Measurements from ENCODE around the gene TGDS. TPM values are rescaled to one million over a fixed set of nuclear protein-coding genes. Genes with fewer than 3 reads are reported as not detected.

TGDS gene
- total RNA-seq, 1 experiment from 2014 or later: 9.0 TPM

- Histone ChIP-seq H2AFZ (ENCODE audit: low read length) (no peak overlapping the region), H3K27me3 (ENCODE audit: low read length) (no peaks in the 10 kb centered on the region), H4K20me1 (ENCODE audit: low read length) (no peaks in the 10 kb centered on the region), H3F3A (ENCODE audit: low read length, unreplicated experiment) (no peaks in the 10 kb centered on the region), H3K4me3 (ENCODE audit: low read length) (no peak overlapping the region), H3K4me2 (ENCODE audit: low read length) (no peak overlapping the region), H3K36me3 (ENCODE audit: low read depth, low read length) (no peaks in the 10 kb centered on the region; the same call in 1 of the 2 replicates), H3K27ac (ENCODE audit: low read length) (no peak overlapping the region), H3K9me2 (replicated peaks; ENCODE audit: low read length) (no peaks in the 10 kb centered on the region), H3K9me3 (ENCODE audit: low read length) (no peaks in the 10 kb centered on the region), H3K9ac (ENCODE audit: low read length) (no peak overlapping the region), H3K79me2 (ENCODE audit: low read length) (no peaks in the 10 kb centered on the region), H3K4me1 (ENCODE audit: insufficient read depth, low read length) (no peaks in the 10 kb centered on the region)
- DNase-seq (no peak), ATAC-seq (no peak)
- no peak for TF ChIP-seq EZH2 (IDR thresholded peaks at IDR 0.05; ENCODE audit: low read length, unreplicated experiment)
- TF ChIP-seq CTCF (conservative IDR thresholded peaks at IDR 0.05; ENCODE audit: low read depth, low read length): no peak
- TF ChIP-seq EZH2phosphoT487 (IDR thresholded peaks at IDR 0.05; ENCODE audit: borderline replicate concordance, low read length): no peak
- no TSS peak for BruUV-seq (replicated peaks)
- POLR2A ChIA-PET (ENCODE audit: unreplicated experiment): no interaction called here
- intact Hi-C loops (cut with micrococcal nuclease): no loop called here
- CTCF ChIA-PET: no interaction called here
These were observed 36.5 kb upstream of the TGDS start for GRCh38 chr13:94632226-94632980.

GRCh38 chr13:94630858-94631257 lies 34.9 kb upstream of the TGDS start:
- Histone ChIP-seq H3K9ac (ENCODE audit: low read length) (no peak overlapping the region), H4K20me1 (ENCODE audit: low read length) (no peaks in the 10 kb centered on the region), H3K9me3 (ENCODE audit: low read length) (no peaks in the 10 kb centered on the region), H3K9me2 (replicated peaks; ENCODE audit: low read length) (no peaks in the 10 kb centered on the region), H3K27me3 (ENCODE audit: low read length) (no peaks in the 10 kb centered on the region), H3K4me3 (ENCODE audit: low read length) (no peak overlapping the region), H3F3A (ENCODE audit: low read length, unreplicated experiment) (no peaks in the 10 kb centered on the region), H3K27ac (ENCODE audit: low read length) (no peak overlapping the region), H3K36me3 (ENCODE audit: low read depth, low read length) (peaks cover 3% of the 10 kb centered on the region; the same call in 1 of the 2 replicates), H3K4me2 (ENCODE audit: low read length) (no peak overlapping the region), H3K79me2 (ENCODE audit: low read length) (no peaks in the 10 kb centered on the region), H3K4me1 (ENCODE audit: insufficient read depth, low read length) (no peaks in the 10 kb centered on the region), H2AFZ (ENCODE audit: low read length) (no peak overlapping the region)
- DNase-seq (no peak), ATAC-seq (no peak)
- intact Hi-C loops (cut with micrococcal nuclease): no loop called here
- BruUV-seq (replicated peaks): no TSS peak
- TF ChIP-seq CTCF (conservative IDR thresholded peaks at IDR 0.05; ENCODE audit: low read depth, low read length) (no peak), EZH2 (IDR thresholded peaks at IDR 0.05; ENCODE audit: low read length, unreplicated experiment) (no peak)
- CTCF ChIA-PET: interaction anchor here (0.6 kb wide), 1 partner anchor 774 kb away, joined by 3 read pairs; no protein-coding TSS in a partner anchor
- POLR2A ChIA-PET (ENCODE audit: unreplicated experiment): no interaction called here

- Histone ChIP-seq H3K4me2 (ENCODE audit: low read length) (no peak overlapping the region), H3K4me3 (ENCODE audit: low read length) (no peak overlapping the region), H3K4me1 (ENCODE audit: insufficient read depth, low read length) (no peaks in the 10 kb centered on the region), H3K9me2 (replicated peaks; ENCODE audit: low read length) (no peaks in the 10 kb centered on the region), H3K9me3 (ENCODE audit: low read length) (no peaks in the 10 kb centered on the region), H3K36me3 (ENCODE audit: low read depth, low read length) (peaks cover 17% of the 10 kb centered on the region; the same call in 1 of the 2 replicates), H3K27ac (ENCODE audit: low read length) (no peak overlapping the region), H2AFZ (ENCODE audit: low read length) (no peak overlapping the region), H4K20me1 (ENCODE audit: low read length) (no peaks in the 10 kb centered on the region), H3K27me3 (ENCODE audit: low read length) (no peaks in the 10 kb centered on the region), H3F3A (ENCODE audit: low read length, unreplicated experiment) (no peaks in the 10 kb centered on the region), H3K79me2 (ENCODE audit: low read length) (no peaks in the 10 kb centered on the region), H3K9ac (ENCODE audit: low read length) (no peak overlapping the region)
- ChIA-PET CTCF (no interaction called here), POLR2A (ENCODE audit: unreplicated experiment) (no interaction called here)
- intact Hi-C loops (cut with micrococcal nuclease): no loop called here
- BruUV-seq (replicated peaks): no TSS peak
- no peak for DNase-seq
- no peak for ATAC-seq
- no peak for TF ChIP-seq EZH2 (IDR thresholded peaks at IDR 0.05; ENCODE audit: low read length, unreplicated experiment)
These were observed 27.4 kb upstream of the TGDS start for GRCh38 chr13:94623316-94623715.

Data from PC-3 (cell line).